GM08714 (cell line): ENCODE measurements around the gene TMEM92.
"Not testable (repeated sequence)": the region's sequence is repeated elsewhere in the genome, so short reads cannot be mapped to it uniquely, and the experiment has no call there.

Experiments used
- H3K4me3 ChIP-seq: fragments of 200-500 bp; sonication (Bioruptor generic); 2 replicates; pipeline ENCODE4 v1.5.1; 2014; ENCODE audit warnings: mild to moderate bottlenecking, low read length, inconsistent platforms
- ZNF274 ChIP-seq: IDR thresholded peaks from 2 replicates; pipeline ENCODE4 v1.6.1; 2012; ENCODE audit warnings: mild to moderate bottlenecking, low read depth, low read length

TMEM92 gene

GRCh38 chr17:50266384-50267073 lies 7.7 kb upstream of the TMEM92 start:
- no peak for TF ChIP-seq ZNF274
- no peak overlapping the region for H3K4me3 ChIP-seq

- TF ChIP-seq ZNF274: no peak
Observed at GRCh38 chr17:50267074-50267841, 7.0 kb upstream of the TMEM92 start.

GRCh38 chr17:50268026-50268425 lies 6.2 kb upstream of the TMEM92 start:
- TF ChIP-seq ZNF274: no peak
- H3K4me3 ChIP-seq: no peak overlapping the region

More at GRCh38 chr17:50267074-50267841, 7.0 kb upstream of the TMEM92 start:
- H3K4me3 ChIP-seq: no peak overlapping the region

- TF ChIP-seq ZNF274: no peak
- no peak overlapping the region for H3K4me3 ChIP-seq
Observed at GRCh38 chr17:50268743-50269275, 5.5 kb upstream of the TMEM92 start.

GRCh38 chr17:50269477-50270434 lies 4.5 kb upstream of the TMEM92 start:
- no peak for TF ChIP-seq ZNF274
- no peak overlapping the region for H3K4me3 ChIP-seq

- TF ChIP-seq ZNF274: no peak
- H3K4me3 ChIP-seq: no peak overlapping the region
Observed at GRCh38 chr17:50270435-50271362, 3.6 kb upstream of the TMEM92 start.

GRCh38 chr17:50271363-50271750 lies 2.9 kb upstream of the TMEM92 start:
- not testable (repeated sequence) for H3K4me3 ChIP-seq

GRCh38 chr17:50272246-50272645 lies 2.0 kb upstream of the TMEM92 start:
- TF ChIP-seq ZNF274: no peak
- H3K4me3 ChIP-seq: no peak overlapping the region

GRCh38 chr17:50272711-50273653 lies 1.3 kb upstream of the TMEM92 start:
- H3K4me3 ChIP-seq: no peak overlapping the region

GRCh38 chr17:50273654-50274040 lies 619 bp upstream of the TMEM92 start:
- no peak for TF ChIP-seq ZNF274
- H3K4me3 ChIP-seq: no peak overlapping the region

More at GRCh38 chr17:50272711-50273653, 1.3 kb upstream of the TMEM92 start:
- TF ChIP-seq ZNF274: no peak

- no peak for TF ChIP-seq ZNF274
- H3K4me3 ChIP-seq: no peak overlapping the region
Observed at GRCh38 chr17:50274897-50275221, 593 bp downstream of the TMEM92 start.

- no peak for TF ChIP-seq ZNF274
- no peak overlapping the region for H3K4me3 ChIP-seq
Observed at GRCh38 chr17:50275279-50275678, 1.0 kb downstream of the TMEM92 start.
